ENCODE results near the gene EXD2. TPM values are rescaled to one million over a fixed set of nuclear protein-coding genes. Genes with fewer than 3 reads are reported as not detected.
A peak's percentile ranks its signal among the peaks of the same experiment; 100 is the strongest.

EXD2 gene
- total and polyA plus RNA-seq, 7 experiments from 2014 or later = 3.7 to 17.2 (median 10.6) TPM

DNA sequence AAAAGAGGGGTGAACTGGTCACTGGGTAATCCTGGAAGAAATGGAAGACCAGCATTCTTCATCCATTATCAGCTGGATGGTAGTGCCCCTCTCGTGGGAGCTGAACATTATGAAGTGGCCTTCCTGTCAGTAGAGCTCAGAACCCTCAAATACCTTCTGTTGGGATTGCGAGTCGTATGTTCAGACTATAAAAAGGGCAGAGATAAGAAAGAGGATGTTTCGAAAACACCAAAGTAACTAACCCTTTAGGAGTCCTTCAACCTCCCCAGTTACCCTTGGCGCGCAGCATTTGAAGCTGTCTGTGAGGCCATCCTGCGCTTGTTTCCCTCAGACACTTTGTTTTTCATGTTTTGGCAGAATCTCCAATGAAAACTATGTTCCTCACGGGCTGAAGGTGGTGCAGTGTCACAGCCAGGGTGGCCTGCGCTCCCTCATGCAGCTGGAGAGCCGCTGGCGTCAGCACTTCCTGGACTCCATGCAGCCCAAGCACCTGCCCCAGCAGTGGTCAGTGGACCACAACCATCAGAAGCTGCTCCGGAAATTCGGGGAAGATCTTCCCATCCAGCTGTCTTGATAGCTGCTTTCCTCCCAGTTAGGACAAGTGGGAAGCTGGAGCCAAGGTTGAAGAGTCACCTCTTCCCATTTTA is 49.4 kb downstream of the EXD2 start:
- no peak for ATAC-seq
- Mint-ChIP-seq H3K9me3 (no peaks in the 10 kb centered on the region), H3K4me3 (no peak overlapping the region), H3K4me1 (peaks cover 0 to 7% (median 4%) of the 10 kb centered on the region in 7 donors), H3K27ac (no peak overlapping the region), H3K27me3 (no peaks in the 10 kb centered on the region), H3K36me3 (peaks cover 0 to 33% (median 7%) of the 10 kb centered on the region in 5 donors)
- Histone ChIP-seq H3K9me3 (ENCODE audit: control insufficient read depth in 2 of 3, low read length in 3 of 3) (no peaks in the 10 kb centered on the region), H3K4me3 (ENCODE audit: low read length) (no peak overlapping the region), H3K27me3 (ENCODE audit: control insufficient read depth in 2 of 2, insufficient read depth in 2 of 2, low read length in 2 of 2) (no peaks in the 10 kb centered on the region), H3K27ac (ENCODE audit: low read depth, low read length) (no peak overlapping the region), H3K4me1 (ENCODE audit: control insufficient read depth in 2 of 2, insufficient read depth in 2 of 2, low read length in 2 of 2) (no peaks in the 10 kb centered on the region), H3K36me3 (ENCODE audit: control insufficient read depth in 2 of 3, insufficient read depth in 3 of 3, low read length in 3 of 3) (peaks cover 0 to 33% (median 7%) of the 10 kb centered on the region in 3 experiments)
- CTCF ChIA-PET = interaction anchor here (3.4 kb wide), 1 partner anchor 110 kb away, joined by 20 read pairs; no protein-coding TSS in a partner anchor
- POLR2A ChIA-PET = no interaction called here
- intact Hi-C loops (cut with micrococcal nuclease) = loop anchor here (5.0 kb wide), 2 partner anchors 113 to 157 kb away; partner anchors contain the start of genes ERH (in 1 of the 2) and SLC39A9 (in 1 of the 2)
- DNase-seq = no peak

DNA sequence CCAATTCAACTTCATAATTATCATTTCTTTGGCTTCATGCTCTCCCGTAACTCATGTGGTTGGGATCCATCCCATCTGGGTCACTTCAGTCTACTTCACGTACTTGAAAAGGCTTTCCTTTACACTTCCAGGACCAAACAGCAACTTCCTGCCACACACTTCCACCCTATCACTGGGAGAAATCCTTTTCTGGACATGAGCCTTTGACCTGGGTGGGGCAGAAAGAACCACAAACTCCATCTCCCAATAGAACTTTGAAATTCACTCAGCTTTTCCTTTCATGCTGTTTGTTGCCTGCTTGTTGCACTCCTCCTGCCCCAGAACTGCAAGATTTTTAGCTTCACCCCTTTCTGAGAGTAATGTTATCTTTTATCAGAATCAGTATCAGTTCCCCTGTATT is 50.3 kb downstream of the EXD2 start:
- Mint-ChIP-seq H3K9me3 (no peaks in the 10 kb centered on the region), H3K27ac (no peak overlapping the region), H3K27me3 (no peaks in the 10 kb centered on the region), H3K36me3 (peaks cover 0 to 27% (median 7%) of the 10 kb centered on the region in 5 donors), H3K4me1 (peaks cover 0 to 4% (median 0%) of the 10 kb centered on the region in 7 donors), H3K4me3 (no peak overlapping the region)
- intact Hi-C loops (cut with micrococcal nuclease) = loop anchor here (5.0 kb wide), 2 partner anchors 114 to 156 kb away; partner anchors contain the start of genes ERH (in 1 of the 2) and SLC39A9 (in 1 of the 2)
- Histone ChIP-seq H3K27me3 (ENCODE audit: control insufficient read depth in 2 of 2, insufficient read depth in 2 of 2, low read length in 2 of 2) (no peaks in the 10 kb centered on the region), H3K36me3 (ENCODE audit: control insufficient read depth in 2 of 3, insufficient read depth in 3 of 3, low read length in 3 of 3) (peaks cover 0 to 23% (median 7%) of the 10 kb centered on the region in 3 experiments), H3K4me1 (ENCODE audit: control insufficient read depth in 2 of 2, insufficient read depth in 2 of 2, low read length in 2 of 2) (no peaks in the 10 kb centered on the region), H3K9me3 (ENCODE audit: control insufficient read depth in 2 of 3, low read length in 3 of 3) (no peaks in the 10 kb centered on the region), H3K27ac (ENCODE audit: low read depth, low read length) (no peak overlapping the region), H3K4me3 (ENCODE audit: low read length) (no peak overlapping the region)
- ATAC-seq = no peak
- no peak for DNase-seq
- POLR2A ChIA-PET = interaction anchor here (0.6 to 2.0 kb wide), 2 partner anchors 88 to 89 kb away, joined by 3 to 6 read pairs; partner anchors contain the start of gene DCAF5
- CTCF ChIA-PET = interaction anchor here (0.7 to 3.4 kb wide), 9 partner anchors 9 to 332 kb away, joined by 3 to 20 read pairs (median 4); partner anchors contain the start of gene EXD2

DNA sequence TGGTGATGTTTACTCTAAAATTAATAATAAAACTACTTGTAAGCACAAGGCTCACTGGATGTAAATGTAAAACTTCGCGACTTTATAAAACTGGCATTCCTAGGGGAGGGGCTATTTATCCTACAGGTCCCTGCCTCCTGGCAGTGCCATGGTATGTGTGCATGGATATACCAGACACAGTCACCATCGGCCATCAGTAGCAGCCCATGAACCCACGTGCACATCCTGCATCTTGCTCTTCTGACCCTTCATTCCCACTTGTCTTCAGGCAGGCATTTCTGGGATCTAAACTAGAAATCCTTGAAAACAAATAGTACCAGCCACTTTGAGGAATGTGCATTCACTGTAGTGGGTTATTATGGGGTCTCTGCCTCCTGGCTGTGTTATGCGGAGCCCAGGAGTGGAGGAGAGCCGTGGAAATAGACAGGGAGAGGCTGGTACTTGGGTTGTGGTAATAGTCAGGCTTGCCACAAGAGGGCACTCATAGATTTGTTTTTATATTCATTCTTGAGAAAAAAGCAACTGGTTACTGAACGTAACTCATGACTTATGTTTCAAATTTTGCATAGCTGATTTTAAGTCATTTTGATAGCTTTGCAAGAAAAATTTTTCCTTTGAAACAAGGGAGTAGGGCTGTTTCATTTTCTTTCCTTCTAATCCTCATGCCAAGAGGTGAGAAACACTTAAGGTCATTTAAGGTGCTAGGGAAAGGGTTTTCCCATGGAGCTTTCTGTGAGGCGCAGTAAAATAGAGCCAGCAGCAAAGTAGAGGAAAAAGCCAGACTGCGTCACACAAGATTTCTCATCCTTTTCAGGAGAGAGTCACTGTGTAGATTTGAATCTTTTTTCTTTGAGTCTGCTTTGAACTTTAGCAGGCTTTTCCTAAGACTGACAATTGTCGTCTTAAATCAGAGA is 51.3 kb downstream of the EXD2 start:
- DNase-seq (peak in 7 of 9 donors; percentile 23 to 61 (median 49)), ATAC-seq (peak; percentile 78)
- Mint-ChIP-seq H3K4me1 (peaks cover 0 to 4% (median 0%) of the 10 kb centered on the region in 7 donors), H3K27ac (peak overlapping the region in 1 of 9 donors; percentile 59), H3K9me3 (no peaks in the 10 kb centered on the region), H3K36me3 (peaks cover 0 to 21% (median 4%) of the 10 kb centered on the region in 5 donors), H3K4me3 (no peak overlapping the region), H3K27me3 (no peaks in the 10 kb centered on the region)
- H3K27ac ChIP-seq (ENCODE audit: low read depth, low read length) = no peak overlapping the region
- ChIA-PET POLR2A (interaction anchor here (0.8 to 2.0 kb wide), 2 partner anchors 90 to 156 kb away, joined by 3 to 6 read pairs; partner anchors contain the start of genes DCAF5, ERH and SLC39A9), CTCF (interaction anchor here (0.6 to 3.4 kb wide), 14 partner anchors 9 to 774 kb away, joined by 3 to 20 read pairs (median 3); partner anchors contain the start of gene EXD2)
- peaks cover 0 to 13% (median 7%) of the 10 kb centered on the region in 3 experiments for H3K36me3 ChIP-seq (ENCODE audit: control insufficient read depth in 2 of 3, insufficient read depth in 3 of 3, low read length in 3 of 3)
- intact Hi-C loops (cut with micrococcal nuclease) = loop anchor here (1.0 to 5.0 kb wide), 7 partner anchors 89 to 380 kb away; partner anchors contain the start of genes CCDC177 (in 2 of the 2), DCAF5 (in 1 of the 2), ERH (in 1 of the 2) and SLC39A9 (in 1 of the 2)
- no peaks in the 10 kb centered on the region for H3K9me3 ChIP-seq (ENCODE audit: control insufficient read depth in 2 of 3, low read length in 3 of 3)
- H3K27me3 ChIP-seq (ENCODE audit: control insufficient read depth in 2 of 2, insufficient read depth in 2 of 2, low read length in 2 of 2) = no peaks in the 10 kb centered on the region
- no peak overlapping the region for H3K4me3 ChIP-seq (ENCODE audit: low read length)
- H3K4me1 ChIP-seq (ENCODE audit: control insufficient read depth in 2 of 2, insufficient read depth in 2 of 2, low read length in 2 of 2) = no peaks in the 10 kb centered on the region

DNA sequence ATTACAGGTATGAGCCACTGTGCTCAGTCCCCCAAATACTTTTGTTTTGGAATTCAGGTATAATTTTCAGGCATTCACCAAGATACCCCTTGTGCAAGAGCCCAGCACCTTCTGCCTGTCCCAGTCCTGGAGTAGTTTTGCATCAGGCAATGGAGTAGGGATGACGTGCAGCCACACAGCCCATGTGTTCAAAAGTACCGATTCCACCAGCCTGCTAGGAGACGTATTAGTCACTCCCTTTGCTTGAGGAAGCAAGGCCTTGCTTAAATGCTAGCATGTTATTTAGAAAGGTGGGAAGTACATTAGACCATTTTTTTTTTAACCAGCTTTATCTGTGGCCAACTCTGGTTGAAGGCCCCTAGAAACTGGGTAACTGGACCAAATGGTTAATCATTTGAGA is 53.6 kb downstream of the EXD2 start:
- ATAC-seq = no peak
- ChIA-PET CTCF (interaction anchor here (0.6 to 0.8 kb wide), 3 partner anchors 106 to 330 kb away, joined by 3 to 4 read pairs (median 3); no protein-coding TSS in a partner anchor), POLR2A (no interaction called here)
- Histone ChIP-seq H3K9me3 (ENCODE audit: control insufficient read depth in 2 of 3, low read length in 3 of 3) (no peaks in the 10 kb centered on the region), H3K4me1 (ENCODE audit: control insufficient read depth in 2 of 2, insufficient read depth in 2 of 2, low read length in 2 of 2) (no peaks in the 10 kb centered on the region), H3K27ac (ENCODE audit: low read depth, low read length) (no peak overlapping the region), H3K36me3 (ENCODE audit: control insufficient read depth in 2 of 3, insufficient read depth in 3 of 3, low read length in 3 of 3) (no peaks in the 10 kb centered on the region), H3K27me3 (ENCODE audit: control insufficient read depth in 2 of 2, insufficient read depth in 2 of 2, low read length in 2 of 2) (no peaks in the 10 kb centered on the region), H3K4me3 (ENCODE audit: low read length) (no peak overlapping the region)
- intact Hi-C loops (cut with micrococcal nuclease) = loop anchor here (5.0 kb wide), 2 partner anchors 118 to 152 kb away; partner anchors contain the start of genes ERH (in 1 of the 2) and SLC39A9 (in 1 of the 2)
- no peak for DNase-seq
- Mint-ChIP-seq H3K9me3 (no peaks in the 10 kb centered on the region), H3K4me1 (peaks cover 0 to 4% (median 0%) of the 10 kb centered on the region in 7 donors), H3K36me3 (peaks cover 0 to 12% (median 4%) of the 10 kb centered on the region in 5 donors), H3K27me3 (peaks cover 0 to 6% (median 0%) of the 10 kb centered on the region in 5 donors), H3K4me3 (no peak overlapping the region), H3K27ac (no peak overlapping the region)

GRCh38 chr14:69246331-69246730 is 55.0 kb downstream of the EXD2 start:
- ChIA-PET CTCF (no interaction called here), POLR2A (no interaction called here)
- H3K27ac ChIP-seq (ENCODE audit: low read depth, low read length) = no peak overlapping the region
- H3K27me3 ChIP-seq (ENCODE audit: control insufficient read depth in 2 of 2, insufficient read depth in 2 of 2, low read length in 2 of 2) = no peaks in the 10 kb centered on the region
- no peaks in the 10 kb centered on the region for H3K36me3 ChIP-seq (ENCODE audit: control insufficient read depth in 2 of 3, insufficient read depth in 3 of 3, low read length in 3 of 3)
- Mint-ChIP-seq H3K27me3 (peaks cover 0 to 9% (median 0%) of the 10 kb centered on the region in 5 donors), H3K4me1 (peaks cover 0 to 4% (median 0%) of the 10 kb centered on the region in 7 donors), H3K27ac (no peak overlapping the region), H3K9me3 (no peaks in the 10 kb centered on the region), H3K36me3 (peaks cover 0 to 4% (median 4%) of the 10 kb centered on the region in 5 donors), H3K4me3 (no peak overlapping the region)
- H3K9me3 ChIP-seq (ENCODE audit: control insufficient read depth in 2 of 3, low read length in 3 of 3) = no peaks in the 10 kb centered on the region
- intact Hi-C loops (cut with micrococcal nuclease) = no loop called here
- DNase-seq (no peak), ATAC-seq (no peak)
- H3K4me3 ChIP-seq (ENCODE audit: low read length) = no peak overlapping the region
- H3K4me1 ChIP-seq (ENCODE audit: control insufficient read depth in 2 of 2, insufficient read depth in 2 of 2, low read length in 2 of 2) = no peaks in the 10 kb centered on the region

Measured in naive thymus-derived CD4-positive, alpha-beta T cell (primary cell).